Neural cell (in vitro differentiated cells): ENCODE measurements around the gene METTL24.

ENCODE experiments used
- CTCF ChIP-seq: fragments of 450-650 bp; IDR thresholded peaks from 2 replicates; pipeline ENCODE4 v1.5.1; 2014; ENCODE audit warnings: antibody characterized with exemption, mild to moderate bottlenecking, moderate library complexity; ENCODE audit not compliant: poor library complexity, severe bottlenecking
- EP300 ChIP-seq: fragments of 450-650 bp; conservative IDR thresholded peaks from 2 replicates; pipeline ENCODE4 v1.6.1; 2014; ENCODE audit warnings: antibody characterized with exemption, mild to moderate bottlenecking, moderate library complexity; ENCODE audit not compliant: poor library complexity, severe bottlenecking
- EZH2 ChIP-seq: fragments of 200-600, 300-800 bp; shearing (Covaris generic), sonication (generic); IDR thresholded peaks from 2 replicates; pipeline ENCODE4 v1.6.1; 2014; ENCODE audit warnings: antibody characterized with exemption, low read length, borderline replicate concordance, mild to moderate bottlenecking; ENCODE audit not compliant: insufficient read depth, poor library complexity, severe bottlenecking
- MXI1 ChIP-seq: fragments of 450-650 bp; conservative IDR thresholded peaks from 2 replicates; pipeline ENCODE4 v1.6.1; 2014; ENCODE audit warnings: antibody characterized with exemption, mild to moderate bottlenecking; ENCODE audit not compliant: poor library complexity, severe bottlenecking
- POLR2AphosphoS5 ChIP-seq: IDR thresholded peaks from 2 replicates; pipeline ENCODE4 v1.6.1; 2012
- RAD21 ChIP-seq: fragments of 450-650 bp; conservative IDR thresholded peaks from 2 replicates; pipeline ENCODE4 v1.6.1; 2014; ENCODE audit warnings: antibody characterized with exemption, mild to moderate bottlenecking, moderate library complexity
- SMC3 ChIP-seq: fragments of 450-650 bp; conservative IDR thresholded peaks from 2 replicates; pipeline ENCODE4 v1.6.1; 2014; ENCODE audit warnings: antibody characterized with exemption, mild to moderate bottlenecking, moderate library complexity; ENCODE audit not compliant: poor library complexity
- TAF1 ChIP-seq: IDR thresholded peaks from 2 replicates; pipeline ENCODE4 v1.6.1; 2012; ENCODE audit warnings: low read depth

GRCh38 chr6:110340392-110340965 is 17.7 kb downstream of the METTL24 start:
- TF ChIP-seq CTCF = no peak
- TF ChIP-seq POLR2AphosphoS5 = no peak
- TF ChIP-seq EZH2 = no peak
- TF ChIP-seq EP300 = no peak
- TF ChIP-seq RAD21 = no peak
- TF ChIP-seq MXI1 = no peak
- no peak for TF ChIP-seq TAF1
- TF ChIP-seq SMC3 = no peak
